Neutrophil (primary cell): ENCODE measurements around the gene GCN1.

Source experiments
- H3K27ac ChIP-seq: fragments of 200-600 bp; sonication (generic); 2 replicates; pipeline ENCODE4 v1.5.1; 2016; ENCODE audit warnings: mild to moderate bottlenecking, moderate library complexity
- H3K27me3 ChIP-seq: fragments of 200-600 bp; sonication (generic); 2 replicates; pipeline ENCODE4 v1.6.0; 2016; ENCODE audit warnings: mild to moderate bottlenecking
- H3K36me3 ChIP-seq: fragments of 200-600 bp; sonication (generic); 2 replicates; pipeline ENCODE4 v1.5.1; 2017
- H3K4me1 ChIP-seq, 2 experiments: fragments of 200-600 bp in 1 of 2; sonication (generic) in 1 of 2; 1 replicate in 1 of 2; 2 replicates in 1 of 2; pipeline versions ENCODE4 v1.5.1 to v1.6.1; 2013 to 2016; ENCODE audit warnings: low read depth in 1 of 2, low read length in 1 of 2, mild to moderate bottlenecking in 1 of 2, moderate library complexity in 1 of 2; ENCODE audit not compliant: control insufficient read depth in 1 of 2, insufficient read depth in 1 of 2
- H3K4me3 ChIP-seq, 2 experiments: fragments of 200-600 bp in 1 of 2; sonication (generic) in 1 of 2; 1 replicate in 1 of 2; 2 replicates in 1 of 2; pipeline ENCODE4 v1.5.1; 2013 to 2016; ENCODE audit warnings: low read depth in 1 of 2, low read length in 1 of 2, mild to moderate bottlenecking in 1 of 2, moderate library complexity in 1 of 2
- H3K9me3 ChIP-seq: fragments of 200-600 bp; sonication (generic); 2 replicates; pipeline ENCODE4 v1.5.1; 2016
- CTCF ChIP-seq: fragments of 200-600 bp; sonication (generic); IDR thresholded peaks from 2 replicates; pipeline ENCODE4 v1.5.1; 2016; ENCODE audit warnings: antibody characterized with exemption

Gene GCN1

GRCh38 chr12:120170631-120171030, 23.9 kb downstream of the GCN1 start:
- Histone ChIP-seq H3K36me3 (peaks cover 78% of the 10 kb centered on the region), H3K4me3 (no peak overlapping the region), H3K27me3 (no peaks in the 10 kb centered on the region), H3K4me1 (no peaks in the 10 kb centered on the region), H3K9me3 (no peaks in the 10 kb centered on the region), H3K27ac (no peak overlapping the region)
- no peak for TF ChIP-seq CTCF

GRCh38 chr12:120169946-120170345, 24.6 kb downstream of the GCN1 start:
- no peak for TF ChIP-seq CTCF
- peaks cover 75% of the 10 kb centered on the region for H3K36me3 ChIP-seq
- no peak overlapping the region for H3K4me3 ChIP-seq
- H3K9me3 ChIP-seq, result no peaks in the 10 kb centered on the region
- H3K4me1 ChIP-seq, result no peaks in the 10 kb centered on the region
- no peak overlapping the region for H3K27ac ChIP-seq
- no peaks in the 10 kb centered on the region for H3K27me3 ChIP-seq

- no peak overlapping the region for H3K4me3 ChIP-seq
- no peak overlapping the region for H3K27ac ChIP-seq
- H3K36me3 ChIP-seq, result peaks cover 72% of the 10 kb centered on the region
- H3K4me1 ChIP-seq, result no peaks in the 10 kb centered on the region
- no peaks in the 10 kb centered on the region for H3K27me3 ChIP-seq
- H3K9me3 ChIP-seq, result no peaks in the 10 kb centered on the region
- TF ChIP-seq CTCF, result no peak
Measured at GRCh38 chr12:120168337-120168736, 26.2 kb downstream of the GCN1 start.

GRCh38 chr12:120167529-120168095, 26.9 kb downstream of the GCN1 start:
- H3K27ac ChIP-seq, result no peak overlapping the region
- no peak for TF ChIP-seq CTCF
- H3K27me3 ChIP-seq, result no peaks in the 10 kb centered on the region
- no peak overlapping the region for H3K4me3 ChIP-seq
- no peaks in the 10 kb centered on the region for H3K9me3 ChIP-seq
- H3K36me3 ChIP-seq, result peaks cover 72% of the 10 kb centered on the region
- H3K4me1 ChIP-seq, result no peaks in the 10 kb centered on the region

GRCh38 chr12:120164293-120164692, 30.2 kb downstream of the GCN1 start:
- Histone ChIP-seq H3K9me3 (no peaks in the 10 kb centered on the region), H3K27me3 (no peaks in the 10 kb centered on the region), H3K4me3 (no peak overlapping the region), H3K36me3 (peaks cover 78% of the 10 kb centered on the region), H3K27ac (no peak overlapping the region), H3K4me1 (no peaks in the 10 kb centered on the region)
- TF ChIP-seq CTCF, result no peak

- no peak for TF ChIP-seq CTCF
- Histone ChIP-seq H3K27me3 (no peaks in the 10 kb centered on the region), H3K4me3 (no peak overlapping the region), H3K36me3 (peaks cover 81% of the 10 kb centered on the region), H3K27ac (no peak overlapping the region), H3K4me1 (no peaks in the 10 kb centered on the region), H3K9me3 (no peaks in the 10 kb centered on the region)
Measured at GRCh38 chr12:120162763-120163162, 31.8 kb downstream of the GCN1 start.
